K562 treated with DMSO at 1 percent for 48 hours (cell line): ENCODE measurements around the gene AKR1B1. TPM values are rescaled to one million over a fixed set of nuclear protein-coding genes. Genes with fewer than 3 reads are reported as not detected.

Experiments used
- total RNA-seq: library from RNA; unstranded; fragments of 300-600 nt; gene quantifications from 2 replicates; pipeline ENCODE4 v1.2.3, GENCODE V29; 2022; ENCODE audit warnings: low replicate concordance; ENCODE audit errors: extremely low read depth

The AKR1B1 gene
- not detected in 2 replicates for total RNA-seq

GRCh38 chr7:134458806-134459698, at the start of gene AKR1B1:
TSS of gene AKR1B1 (minus strand) at chr7:134459100. CDS start at chr7:134459062, 38 bp downstream.

Other genes with a start within 250 kb of the AKR1B1 start
- gene SLC35B4, start 142.2 kb downstream of the AKR1B1 start, total RNA-seq = not detected in 2 replicates
- not detected in 2 replicates for gene AKR1B10, start 68.5 kb upstream of the AKR1B1 start, total RNA-seq
- not detected in 2 replicates for gene AKR1B15, start 90.0 kb upstream of the AKR1B1 start, total RNA-seq
- gene BPGM, start 187.8 kb upstream of the AKR1B1 start, total RNA-seq = not detected in 2 replicates